Stimulated activated CD8-positive, alpha-beta memory T cell treated with anti-CD3 and anti-CD28 coated beads, Interleukin-4, amount 100 ng/mL, for 24 hours (primary cell): Measurements from ENCODE around the gene TSHZ2.
"Not testable (repeated sequence)": the region's sequence is repeated elsewhere in the genome, so short reads cannot be mapped to it uniquely, and the experiment has no call there.

Experiments
- DNase-seq: peaks from one replicate; pipeline ENCODE4 v3.0.0-alpha.2; 2020; ENCODE audit warnings: low read depth

The TSHZ2 gene

GRCh38 chr20:52996130-52996529 lies 24.0 kb downstream of the TSHZ2 start:
- DNase-seq = no peak

GRCh38 chr20:52996658-52997057 lies 24.5 kb downstream of the TSHZ2 start:
- no peak for DNase-seq

- no peak for DNase-seq
These were observed 26.1 kb downstream of the TSHZ2 start for GRCh38 chr20:52998268-52998667.

- no peak for DNase-seq
These were observed 26.9 kb downstream of the TSHZ2 start for GRCh38 chr20:52999040-52999439.

- no peak for DNase-seq
These were observed 29.5 kb downstream of the TSHZ2 start for GRCh38 chr20:53001498-53002301.

GRCh38 chr20:53002786-53003185 lies 30.6 kb downstream of the TSHZ2 start:
- no peak for DNase-seq

- no peak for DNase-seq
These were observed 31.4 kb downstream of the TSHZ2 start for GRCh38 chr20:53003420-53004154.

GRCh38 chr20:53004267-53004813 lies 32.2 kb downstream of the TSHZ2 start:
- DNase-seq = no peak

GRCh38 chr20:53009979-53010735 lies 38.0 kb downstream of the TSHZ2 start:
- DNase-seq = no peak

GRCh38 chr20:53011640-53012039 lies 39.5 kb downstream of the TSHZ2 start:
- DNase-seq = no peak

- DNase-seq = no peak
These were observed 41.0 kb downstream of the TSHZ2 start for GRCh38 chr20:53013183-53013582.

GRCh38 chr20:53013847-53014246 lies 41.7 kb downstream of the TSHZ2 start:
- DNase-seq = no peak

GRCh38 chr20:53016071-53016470 lies 43.9 kb downstream of the TSHZ2 start:
- no peak for DNase-seq

GRCh38 chr20:53016534-53017042 lies 44.4 kb downstream of the TSHZ2 start:
- DNase-seq = no peak

GRCh38 chr20:53017206-53017605 lies 45.0 kb downstream of the TSHZ2 start:
- DNase-seq = no peak

GRCh38 chr20:53019464-53019863 lies 47.3 kb downstream of the TSHZ2 start:
- DNase-seq = no peak

- no peak for DNase-seq
These were observed 48.2 kb downstream of the TSHZ2 start for GRCh38 chr20:53020376-53020775.

- DNase-seq = no peak
These were observed 48.7 kb downstream of the TSHZ2 start for GRCh38 chr20:53020834-53021233.

- no peak for DNase-seq
These were observed 49.8 kb downstream of the TSHZ2 start for GRCh38 chr20:53021934-53022333.

- no peak for DNase-seq
These were observed 51.8 kb downstream of the TSHZ2 start for GRCh38 chr20:53023732-53024520.

GRCh38 chr20:53024653-53025052 lies 52.5 kb downstream of the TSHZ2 start:
- not testable (repeated sequence) for DNase-seq
